CD1c-positive myeloid dendritic cell (primary cell): ENCODE results near the gene AUTS2.

ENCODE experiments used
- DNase-seq: peaks from one replicate; pipeline ENCODE4 v3.0.0-alpha.2; 2016; ENCODE audit errors: extremely low spot score

Gene AUTS2

GRCh38 chr7:70544016-70544415 is 945.7 kb downstream of the AUTS2 start:
- no peak for DNase-seq

DNA sequence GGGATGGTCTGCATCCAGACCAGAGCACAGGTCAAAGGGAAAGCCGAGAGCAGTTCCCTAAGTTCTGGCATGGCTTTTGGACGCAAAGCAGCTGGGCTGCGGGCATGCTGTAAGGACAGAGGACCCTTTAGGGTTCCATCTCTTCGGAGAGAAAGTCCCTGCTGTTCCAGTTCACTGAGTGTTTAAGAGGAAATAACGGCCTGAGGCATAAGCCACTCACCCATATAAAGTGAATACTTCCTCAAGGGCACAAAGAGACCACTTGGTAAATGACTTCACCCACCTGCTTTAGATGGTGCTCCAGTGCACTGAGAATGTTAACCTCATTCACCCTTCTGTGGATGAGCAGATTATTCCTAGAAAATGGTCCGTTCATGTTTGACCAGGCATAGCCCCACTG is 946.9 kb downstream of the AUTS2 start:
- no peak for DNase-seq

- DNase-seq, result no peak
These were observed 953.9 kb downstream of the AUTS2 start for GRCh38 chr7:70552141-70552540.

DNA sequence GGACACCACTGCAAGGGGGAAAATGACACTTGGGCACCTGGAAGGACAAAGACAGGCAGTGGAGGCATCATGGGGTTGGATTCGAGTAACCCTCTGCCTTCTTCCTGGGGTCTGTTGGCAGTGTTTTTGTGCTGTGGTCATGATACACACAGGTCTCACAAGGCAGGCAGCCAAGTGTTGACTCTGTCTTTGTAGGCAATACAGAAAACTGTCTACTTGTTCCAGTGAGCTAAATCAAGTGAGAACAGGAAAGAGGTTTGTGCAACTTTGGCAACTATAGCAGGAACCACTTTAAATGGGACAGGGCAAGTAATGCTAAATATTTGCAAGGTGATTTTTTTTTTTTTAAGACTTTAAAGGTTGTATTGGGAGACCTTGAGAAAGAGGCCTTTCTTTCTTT is 955.1 kb downstream of the AUTS2 start:
- DNase-seq, result no peak

- no peak for DNase-seq
These were observed 956.4 kb downstream of the AUTS2 start for GRCh38 chr7:70554646-70555045.

DNA sequence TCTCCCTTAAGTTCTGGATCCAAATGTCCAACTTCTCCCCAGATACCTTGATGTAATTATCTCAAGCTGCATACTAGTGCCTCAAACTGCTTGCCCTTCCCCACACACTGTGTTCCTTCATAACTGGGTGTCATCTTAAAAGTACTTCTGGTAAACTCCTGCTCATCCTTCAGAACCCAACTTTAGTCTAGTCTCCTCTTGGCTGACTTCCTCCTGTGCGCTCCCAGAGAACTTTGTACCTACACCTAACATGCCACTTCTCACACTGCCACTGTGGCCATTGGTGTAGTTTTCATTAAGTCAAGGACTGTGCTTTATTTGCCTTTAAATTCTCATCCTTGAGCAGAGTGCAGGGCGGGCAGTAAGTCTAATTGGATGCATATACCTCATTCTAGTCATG is 958.5 kb downstream of the AUTS2 start:
- DNase-seq, result no peak

- no peak for DNase-seq
These were observed 959.1 kb downstream of the AUTS2 start for GRCh38 chr7:70557338-70557737.

DNA sequence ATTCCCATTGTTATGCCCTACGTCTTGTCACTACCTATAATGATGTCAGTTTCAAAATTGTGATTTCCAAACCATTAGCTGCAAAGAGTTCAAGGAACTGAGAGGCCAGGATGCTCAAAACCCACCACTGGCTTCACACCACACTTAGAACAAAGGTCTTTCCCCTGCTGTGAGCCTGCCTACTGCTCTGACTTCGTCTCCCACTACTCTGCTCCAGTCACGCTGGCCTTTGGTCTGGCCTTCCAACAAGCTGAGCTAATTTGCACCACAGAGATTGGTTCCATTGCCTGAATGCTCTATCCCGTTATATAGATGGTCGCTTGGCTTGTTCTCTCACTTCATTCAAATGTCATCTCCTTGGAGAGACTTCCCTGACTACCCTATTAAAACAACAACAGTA is 961.5 kb downstream of the AUTS2 start:
- no peak for DNase-seq

DNA sequence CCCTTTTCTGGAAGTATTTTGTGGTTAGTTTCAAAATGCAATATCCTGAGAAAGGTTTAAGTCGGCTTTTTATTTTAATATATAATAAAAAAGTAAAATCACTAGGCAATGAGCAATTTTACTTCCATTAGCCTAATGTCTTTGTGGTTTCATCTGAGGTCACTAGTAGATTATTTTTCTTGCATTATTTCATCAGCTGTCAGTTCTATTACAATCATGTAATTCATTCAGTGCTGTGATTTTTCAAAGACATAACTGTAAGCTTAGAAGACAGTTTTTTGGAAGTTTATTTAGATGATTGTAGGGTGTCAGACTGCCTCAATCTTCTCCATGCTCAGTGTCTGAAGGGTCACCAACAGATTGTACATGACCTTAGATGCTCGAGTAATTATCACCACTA is 965.7 kb downstream of the AUTS2 start:
- no peak for DNase-seq

- DNase-seq, result no peak
These were observed 967.6 kb downstream of the AUTS2 start for GRCh38 chr7:70565721-70566370.

DNA sequence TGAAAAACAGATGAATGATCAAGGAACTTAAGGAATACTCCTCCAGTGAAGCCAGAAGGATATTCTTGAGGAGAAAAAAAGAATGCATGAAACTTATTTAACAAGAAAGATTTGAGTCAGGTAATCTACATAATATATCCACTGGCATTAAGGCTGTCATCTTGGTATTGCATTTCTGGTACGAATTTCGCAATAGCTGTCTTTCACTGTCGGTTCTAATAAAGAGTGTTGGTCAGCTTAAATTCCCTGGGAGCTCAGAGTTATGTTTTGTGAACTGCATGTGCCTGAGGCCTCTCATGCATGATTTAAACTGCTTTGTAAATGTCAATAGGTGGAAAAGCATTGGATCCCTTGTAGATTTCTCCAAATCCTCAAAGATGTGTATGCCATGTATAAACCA is 968.4 kb downstream of the AUTS2 start:
- no peak for DNase-seq

DNA sequence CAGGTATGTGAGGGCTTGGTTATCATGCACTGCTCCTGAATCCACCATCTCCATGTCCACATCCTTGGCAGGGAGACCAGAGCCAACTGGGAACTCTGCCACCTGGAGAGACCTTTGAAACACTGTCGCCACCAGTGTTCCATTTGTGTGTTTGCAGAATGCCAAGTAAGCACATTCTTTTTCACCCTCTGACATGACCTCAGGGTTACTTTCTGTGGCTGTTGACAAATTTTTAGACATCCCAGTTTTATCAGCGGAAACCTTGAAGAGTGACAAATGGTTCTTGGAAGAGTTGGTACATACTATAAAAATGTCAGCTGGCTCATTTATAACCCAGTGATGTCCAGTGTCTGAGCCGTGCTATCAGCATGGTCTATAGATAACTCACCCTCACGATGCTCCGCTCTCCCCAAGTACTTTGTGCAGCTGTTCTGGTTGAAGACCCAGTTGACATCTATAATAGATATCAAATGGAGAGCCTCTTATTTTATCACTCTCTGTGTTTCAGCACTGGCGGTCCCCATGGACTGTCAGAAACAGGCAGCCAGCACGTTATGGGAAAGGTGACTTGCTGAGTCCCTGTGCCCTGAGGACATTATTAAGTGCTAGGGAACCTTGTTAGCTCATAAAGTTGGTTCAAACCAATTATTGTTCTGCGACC is 970.5 kb downstream of the AUTS2 start:
- DNase-seq, result no peak

GRCh38 chr7:70569335-70569819 is 971.1 kb downstream of the AUTS2 start:
- DNase-seq, result no peak

DNA sequence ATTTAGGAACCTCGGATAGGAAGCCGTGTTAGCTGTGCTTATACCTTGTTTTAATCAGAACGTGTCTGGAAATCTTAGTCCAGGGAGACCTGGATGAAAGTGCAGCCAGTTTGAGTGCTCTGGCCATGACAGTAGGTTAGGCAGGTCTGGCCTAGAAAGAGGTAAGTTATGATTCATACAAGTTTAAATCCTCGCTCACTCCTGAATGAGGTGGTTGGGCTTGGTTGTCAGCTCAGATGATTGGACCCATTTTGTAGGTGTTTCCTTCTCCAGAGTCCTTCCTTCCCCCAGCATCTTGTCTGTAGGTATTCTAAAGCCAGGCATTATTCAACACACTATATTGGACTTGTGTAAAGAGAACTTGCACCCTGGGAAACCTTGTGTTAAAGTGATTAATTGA is 971.8 kb downstream of the AUTS2 start:
- DNase-seq, result no peak

DNA sequence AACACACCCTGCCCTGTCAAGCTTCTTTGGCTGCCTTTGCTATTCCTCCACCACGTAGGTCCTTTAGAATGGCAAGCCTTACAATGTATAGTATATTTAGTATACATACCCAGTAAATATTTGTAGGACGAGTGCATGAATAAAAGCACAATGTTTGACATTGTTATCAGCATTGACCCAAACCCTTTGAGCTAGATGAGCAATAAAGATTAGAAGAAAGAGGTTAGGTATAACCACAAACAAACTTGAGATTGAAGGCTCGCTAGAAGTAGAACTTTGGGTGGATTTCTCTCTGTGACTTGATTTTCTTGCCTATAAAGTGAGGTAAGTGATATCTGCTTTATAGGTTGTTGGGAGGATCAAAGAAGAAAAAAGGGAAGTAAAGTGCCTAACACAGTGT is 972.7 kb downstream of the AUTS2 start:
- no peak for DNase-seq

DNA sequence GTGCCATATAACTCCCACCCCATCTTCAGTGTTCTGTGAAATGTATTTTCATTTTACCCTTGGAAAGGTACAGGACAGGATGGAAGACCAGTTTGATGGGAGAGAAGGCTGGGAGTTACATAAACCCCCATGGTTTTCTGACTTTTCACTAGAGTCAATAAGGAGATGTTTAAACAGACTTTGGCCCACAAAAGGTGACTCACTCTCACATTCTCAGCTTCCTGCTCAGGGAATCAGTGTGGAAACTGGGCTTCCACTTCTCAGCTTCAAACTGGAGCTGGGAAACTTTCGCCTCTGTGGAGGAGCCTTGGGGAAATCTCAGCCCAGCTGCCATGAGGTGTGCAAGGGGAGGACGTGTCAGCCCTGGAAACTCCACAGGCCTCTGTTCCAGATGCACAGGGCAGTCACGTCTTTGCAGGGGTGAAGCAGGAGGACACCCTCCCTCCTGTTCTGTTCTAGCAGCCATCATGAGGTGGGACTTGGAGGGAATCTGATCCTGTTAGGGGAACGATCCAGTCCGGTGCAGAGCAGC is 973.2 kb downstream of the AUTS2 start:
- no peak for DNase-seq

GRCh38 chr7:70571961-70572360 is 973.7 kb downstream of the AUTS2 start:
- DNase-seq, result no peak

DNA sequence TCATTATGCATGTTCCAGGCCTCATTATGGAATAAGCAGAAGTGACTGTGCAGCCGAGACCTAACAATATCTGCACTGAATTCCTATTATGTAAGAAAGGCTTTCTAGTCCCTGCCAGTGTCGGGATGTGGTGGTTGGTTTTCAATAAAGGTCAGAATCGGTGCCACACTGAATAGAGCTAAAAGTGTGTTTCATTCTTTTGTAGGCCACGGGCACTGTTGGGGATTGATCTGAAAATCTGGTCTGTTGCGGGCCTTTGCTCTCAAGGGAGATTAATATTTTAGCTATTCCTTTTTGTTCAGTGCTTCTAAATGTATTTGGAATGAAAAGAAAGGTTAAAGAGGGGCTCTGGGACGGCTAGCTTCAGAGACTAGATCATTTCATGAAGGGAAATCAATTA is 974.3 kb downstream of the AUTS2 start:
- no peak for DNase-seq

GRCh38 chr7:70573071-70573661 is 974.9 kb downstream of the AUTS2 start:
- DNase-seq, result no peak

GRCh38 chr7:70573696-70574095 is 975.4 kb downstream of the AUTS2 start:
- DNase-seq, result no peak

- no peak for DNase-seq
These were observed 976.1 kb downstream of the AUTS2 start for GRCh38 chr7:70574314-70574834.

DNA sequence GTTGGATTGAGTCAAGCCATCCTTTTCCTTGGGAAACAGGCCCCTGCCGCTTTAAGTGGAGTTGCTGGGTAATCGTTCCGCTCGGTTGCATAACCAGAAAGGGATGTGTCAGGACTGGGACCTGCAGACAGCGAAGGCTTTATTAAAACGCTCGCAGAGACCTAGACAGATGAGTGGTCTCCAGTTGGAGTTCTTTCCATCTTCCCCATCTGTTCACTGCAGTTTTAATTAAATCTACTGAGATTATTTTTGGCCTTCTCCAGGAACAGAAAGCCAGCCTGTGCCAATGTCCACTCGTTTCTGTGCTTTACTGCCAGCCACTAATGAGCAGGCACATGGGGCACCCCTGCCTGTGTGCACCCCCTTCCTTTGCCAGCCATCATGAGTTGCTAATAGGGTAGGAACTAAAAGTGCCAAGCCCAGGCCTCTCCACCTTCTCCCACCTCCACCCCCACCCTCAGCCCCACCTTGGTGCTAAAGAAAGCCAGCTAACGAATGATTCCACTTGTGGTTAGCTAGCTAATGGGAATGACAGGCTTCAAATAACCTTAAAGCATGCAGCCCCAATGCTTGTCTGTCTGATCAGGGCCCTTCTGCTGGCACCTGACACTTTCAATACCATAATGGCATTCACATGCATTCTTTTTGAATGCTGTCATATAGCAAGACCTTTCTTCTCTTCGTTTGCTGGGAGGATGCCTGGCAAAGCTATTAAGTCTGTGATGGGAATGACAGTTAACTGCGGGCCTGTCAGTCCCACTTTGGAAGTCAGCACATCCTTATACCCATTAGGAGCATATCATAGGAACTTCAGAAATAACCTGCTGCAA is 976.9 kb downstream of the AUTS2 start:
- no peak for DNase-seq
